Caco-2 (cell line): ENCODE results near the gene TPO. TPM values are rescaled to one million over a fixed set of nuclear protein-coding genes. Genes with fewer than 3 reads are reported as not detected.

Experiments used
- BruUV-seq: library from RNA; stranded (reverse); fragments of 400-500 nt; replicated peaks from 2 replicates; lab custom pipeline; 2021; lab: Mats Ljungman, UMichigan
- CTCF ChIA-PET: fragments of 300-600 bp; sonication (Branson Sonifier 250); formaldehyde crosslinking; loops from one replicate; lab custom pipeline; 2022; ENCODE audit warnings: antibody characterized with exemption; lab: Charles Lee
- POLR2A ChIA-PET: fragments of 300-600 bp; sonication (Branson Sonifier 250); formaldehyde crosslinking; loops from one replicate; lab custom pipeline; 2022; ENCODE audit warnings: antibody characterized with exemption; lab: Charles Lee
- DNase-seq, 2 experiments: peaks; one replicate each; pipeline versions ENCODE4 v3.0.0 to v3.0.0-alpha.2; 2020 to 2022
- H3K27me3 ChIP-seq: replicated peaks from 2 replicates; pipeline ENCODE4 v1.6.0; 2011; ENCODE audit warnings: low read length; ENCODE audit not compliant: control insufficient read depth, insufficient read depth
- H3K36me3 ChIP-seq: 2 replicates; pipeline ENCODE4 v1.5.1; 2011; ENCODE audit warnings: low read length; ENCODE audit not compliant: control insufficient read depth, insufficient read depth
- H3K4me1 ChIP-seq: fragments of 250-450 bp; sonication (Bioruptor Pico); 2 replicates; pipeline ENCODE4 v1.5.1; 2020; ENCODE audit warnings: mild to moderate bottlenecking
- H3K4me3 ChIP-seq: 2 replicates; pipeline ENCODE4 v1.5.1; 2011; ENCODE audit warnings: low read depth, mild to moderate bottlenecking, control low read depth, low read length
- H3K9me3 ChIP-seq: fragments of 250-450 bp; sonication (Bioruptor Pico); 2 replicates; pipeline ENCODE4 v1.5.1; 2020; ENCODE audit warnings: mild to moderate bottlenecking, moderate library complexity
- H3K27ac Mint-ChIP-seq: one replicate; pipeline ENCODE4 v1.8.0; 2022; ENCODE audit warnings: mixed read lengths; ENCODE audit not compliant: unreplicated experiment
- H3K27me3 Mint-ChIP-seq: one replicate; pipeline ENCODE4 v1.8.0; 2022; ENCODE audit warnings: mixed read lengths; ENCODE audit not compliant: insufficient read depth, unreplicated experiment
- H3K36me3 Mint-ChIP-seq: one replicate; pipeline ENCODE4 v1.8.0; 2022; ENCODE audit warnings: mild to moderate bottlenecking, mixed read lengths; ENCODE audit not compliant: insufficient read depth, unreplicated experiment
- H3K4me1 Mint-ChIP-seq: one replicate; pipeline ENCODE4 v1.8.0; 2022; ENCODE audit warnings: low read depth, mixed read lengths; ENCODE audit not compliant: unreplicated experiment
- H3K4me3 Mint-ChIP-seq: one replicate; pipeline ENCODE4 v1.8.0; 2022; ENCODE audit warnings: mild to moderate bottlenecking, moderate library complexity, mixed read lengths; ENCODE audit not compliant: unreplicated experiment
- H3K9me3 Mint-ChIP-seq: one replicate; pipeline ENCODE4 v1.8.0; 2022; ENCODE audit warnings: mixed read lengths; ENCODE audit not compliant: unreplicated experiment
- intact Hi-C: fragments of 100-400 bp; cut with micrococcal nuclease; formaldehyde crosslinking; loops from one replicate; pipeline ENCODE4 v1.10.0; 2022; ENCODE audit not compliant: unreplicated experiment
- total RNA-seq: library from RNA; stranded (reverse); gene quantifications from 2 replicates; pipeline ENCODE4 v1.2.3, GENCODE V29; 2022
- TF ChIP-seq, protein P1 (sequence below), 2 experiments: fragments of 200-600 bp in 1 of 2; IDR thresholded peaks; 1 replicate in 1 of 2; 2 replicates in 1 of 2; pipeline versions ENCODE4 v1.5.1 to v1.8.0; 2011 to 2022; ENCODE audit warnings: antibody characterized with exemption in 1 of 2, control low read depth in 1 of 2, inconsistent platforms in 1 of 2, low read depth in 1 of 2, low read length in 1 of 2, mild to moderate bottlenecking in 1 of 2, moderate library complexity in 1 of 2; ENCODE audit not compliant: insufficient read depth in 1 of 2, severe bottlenecking in 1 of 2, unreplicated experiment in 1 of 2

Gene TPO
- total RNA-seq, 1 experiment from 2014 or later, result not detected

GRCh38 chr2:1541040-1541439, 127.8 kb downstream of the TPO start:
- no peaks in the 10 kb centered on the region for H3K9me3 Mint-ChIP-seq
- no TSS peak for BruUV-seq
- Histone ChIP-seq H3K27me3 (no peaks in the 10 kb centered on the region; the same call in 1 of the 2 replicates), H3K4me3 (no peak overlapping the region), H3K9me3 (no peaks in the 10 kb centered on the region), H3K36me3 (no peaks in the 10 kb centered on the region; the same call in 1 of the 2 replicates), H3K4me1 (no peaks in the 10 kb centered on the region)
- H3K36me3 Mint-ChIP-seq, result no peaks in the 10 kb centered on the region
- no peak overlapping the region for H3K27ac Mint-ChIP-seq
- TF ChIP-seq, protein P1, sequence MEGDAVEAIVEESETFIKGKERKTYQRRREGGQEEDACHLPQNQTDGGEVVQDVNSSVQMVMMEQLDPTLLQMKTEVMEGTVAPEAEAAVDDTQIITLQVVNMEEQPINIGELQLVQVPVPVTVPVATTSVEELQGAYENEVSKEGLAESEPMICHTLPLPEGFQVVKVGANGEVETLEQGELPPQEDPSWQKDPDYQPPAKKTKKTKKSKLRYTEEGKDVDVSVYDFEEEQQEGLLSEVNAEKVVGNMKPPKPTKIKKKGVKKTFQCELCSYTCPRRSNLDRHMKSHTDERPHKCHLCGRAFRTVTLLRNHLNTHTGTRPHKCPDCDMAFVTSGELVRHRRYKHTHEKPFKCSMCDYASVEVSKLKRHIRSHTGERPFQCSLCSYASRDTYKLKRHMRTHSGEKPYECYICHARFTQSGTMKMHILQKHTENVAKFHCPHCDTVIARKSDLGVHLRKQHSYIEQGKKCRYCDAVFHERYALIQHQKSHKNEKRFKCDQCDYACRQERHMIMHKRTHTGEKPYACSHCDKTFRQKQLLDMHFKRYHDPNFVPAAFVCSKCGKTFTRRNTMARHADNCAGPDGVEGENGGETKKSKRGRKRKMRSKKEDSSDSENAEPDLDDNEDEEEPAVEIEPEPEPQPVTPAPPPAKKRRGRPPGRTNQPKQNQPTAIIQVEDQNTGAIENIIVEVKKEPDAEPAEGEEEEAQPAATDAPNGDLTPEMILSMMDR (IDR thresholded peaks at IDR 0.05; ENCODE audit: insufficient read depth in 1 of 2, low read depth in 1 of 2, low read length in 1 of 2, severe bottlenecking in 1 of 2, unreplicated experiment in 1 of 2), result no peak
- H3K4me1 Mint-ChIP-seq, result peaks cover under 1% of the 10 kb centered on the region
- ChIA-PET CTCF (interaction anchor here (0.7 kb wide), 1 partner anchor 132 kb away, joined by 3 read pairs; no protein-coding TSS in a partner anchor), POLR2A (no interaction called here)
- H3K27me3 Mint-ChIP-seq, result no peaks in the 10 kb centered on the region
- intact Hi-C loops, result loop anchor here (10.0 kb wide), 2 partner anchors 296 to 1016 kb away; no protein-coding TSS in a partner anchor
- no peak overlapping the region for H3K4me3 Mint-ChIP-seq
- DNase-seq, result peak in 1 of 2 experiments; percentile 14

DNA sequence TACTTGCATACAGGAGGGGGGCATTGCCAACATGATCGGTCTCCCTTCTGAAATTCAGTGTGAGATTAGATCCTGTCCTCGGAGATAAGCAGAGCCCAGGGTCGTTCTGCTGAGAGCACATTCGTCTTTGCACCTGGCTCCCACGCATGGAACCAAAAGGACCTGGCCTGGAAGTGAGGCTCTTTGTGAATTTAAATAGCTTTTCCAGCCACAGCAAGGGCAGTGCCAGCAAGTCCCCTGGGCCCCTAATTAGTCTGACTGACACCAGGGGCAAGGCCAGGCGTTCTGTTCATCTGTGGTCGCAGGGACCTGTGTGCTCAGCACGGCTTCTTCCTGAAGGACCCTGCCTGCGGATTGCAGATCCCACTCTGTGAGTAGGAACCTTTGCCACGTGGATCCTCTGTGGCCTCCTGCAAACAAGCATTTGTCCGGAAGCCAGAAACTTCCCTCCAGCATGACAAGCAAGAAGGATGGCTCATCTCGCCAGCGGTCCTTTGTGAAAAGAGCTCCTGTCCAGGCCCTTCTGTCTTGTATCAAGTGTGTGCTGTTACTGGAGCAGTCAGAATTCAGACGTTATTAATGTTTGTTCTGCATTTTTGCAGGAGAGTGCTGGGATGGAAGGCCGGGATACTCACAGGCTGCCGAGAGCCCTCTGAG, 128.7 kb downstream of the TPO start:
- intact Hi-C loops, result loop anchor here (10.0 kb wide), 2 partner anchors 297 to 1017 kb away; no protein-coding TSS in a partner anchor

GRCh38 chr2:1542971-1543370, 129.7 kb downstream of the TPO start:
- TF ChIP-seq, protein P1 (IDR thresholded peaks at IDR 0.05; ENCODE audit: insufficient read depth in 1 of 2, low read depth in 1 of 2, low read length in 1 of 2, severe bottlenecking in 1 of 2, unreplicated experiment in 1 of 2), result no peak
- no peaks in the 10 kb centered on the region for H3K4me1 ChIP-seq
- no peaks in the 10 kb centered on the region; the same call in 1 of the 2 replicates for H3K27me3 ChIP-seq
- BruUV-seq, result no TSS peak
- intact Hi-C loops, result loop anchor here (10.0 kb wide), 2 partner anchors 298 to 1018 kb away; no protein-coding TSS in a partner anchor
- Mint-ChIP-seq H3K9me3 (no peaks in the 10 kb centered on the region), H3K27ac (no peak overlapping the region), H3K4me1 (peaks cover 8% of the 10 kb centered on the region), H3K36me3 (no peaks in the 10 kb centered on the region), H3K4me3 (no peak overlapping the region), H3K27me3 (no peaks in the 10 kb centered on the region)
- ChIA-PET POLR2A (no interaction called here), CTCF (no interaction called here)
- H3K36me3 ChIP-seq, result no peaks in the 10 kb centered on the region; the same call in 1 of the 2 replicates
- no peak overlapping the region for H3K4me3 ChIP-seq
- DNase-seq, result peak in 1 of 2 experiments; percentile 14
- no peaks in the 10 kb centered on the region for H3K9me3 ChIP-seq

More for the DNA sequence above, 128.7 kb downstream of the TPO start:
- Histone ChIP-seq H3K27me3 (no peaks in the 10 kb centered on the region; the same call in 1 of the 2 replicates), H3K9me3 (no peaks in the 10 kb centered on the region), H3K4me1 (no peaks in the 10 kb centered on the region), H3K36me3 (no peaks in the 10 kb centered on the region; the same call in 1 of the 2 replicates), H3K4me3 (no peak overlapping the region)
- peaks cover 8% of the 10 kb centered on the region for H3K4me1 Mint-ChIP-seq
- no peaks in the 10 kb centered on the region for H3K36me3 Mint-ChIP-seq
- H3K27ac Mint-ChIP-seq, result no peak overlapping the region
- no peak overlapping the region for H3K4me3 Mint-ChIP-seq
- CTCF ChIA-PET, result interaction anchor here (0.6 kb wide), 1 partner anchor 241 kb away, joined by 4 read pairs; no protein-coding TSS in a partner anchor
- no peaks in the 10 kb centered on the region for H3K27me3 Mint-ChIP-seq
- TF ChIP-seq, protein P1 (IDR thresholded peaks at IDR 0.05; ENCODE audit: insufficient read depth in 1 of 2, low read depth in 1 of 2, low read length in 1 of 2, severe bottlenecking in 1 of 2, unreplicated experiment in 1 of 2), result no peak
- H3K9me3 Mint-ChIP-seq, result no peaks in the 10 kb centered on the region
- peak in 1 of 2 experiments; percentile 19 for DNase-seq
- BruUV-seq, result no TSS peak
- POLR2A ChIA-PET, result no interaction called here
